Heart right ventricle (tissue), 16 donors: ENCODE results near the gene TRIM44. TPM values are rescaled to one million over a fixed set of nuclear protein-coding genes. Genes with fewer than 3 reads are reported as not detected.

Experiments
- ATAC-seq, 8 donors: fragments of 200-7000 bp; cut with Tn5 transposase; one replicate each; pipeline ENCODE4 v1.9.1; 2020; ENCODE audit warnings: mild to moderate bottlenecking in 8 of 8, moderate library complexity in 8 of 8, moderate number of reproducible peaks in 1 of 8
- DNase-seq, 2 donors: peaks; one replicate each; pipeline ENCODE4 v3.0.0-alpha.2; 2020
- H3K27ac ChIP-seq, 10 donors: fragments of 200-600 bp; sonication (generic) in 2 of 10; one replicate each; pipeline versions ENCODE4 v1.5.0 to v1.8.0; 2020 to 2022; ENCODE audit warnings: mild to moderate bottlenecking in 3 of 10
- H3K27me3 ChIP-seq, 7 donors: fragments of 200-600 bp; one replicate each; pipeline ENCODE4 v1.8.0; 2021 to 2022; ENCODE audit warnings: mild to moderate bottlenecking in 2 of 7
- H3K36me3 ChIP-seq, 9 donors: fragments of 200-600 bp; sonication (generic) in 1 of 9; one replicate each; pipeline versions ENCODE4 v1.5.0 to v1.8.0; 2020 to 2022; ENCODE audit warnings: mild to moderate bottlenecking in 2 of 9
- H3K4me1 ChIP-seq, 9 donors: fragments of 200-600 bp; sonication (generic) in 1 of 9; one replicate each; pipeline versions ENCODE4 v1.5.0 to v1.8.0; 2020 to 2022; ENCODE audit warnings: mild to moderate bottlenecking in 4 of 9
- H3K4me3 ChIP-seq, 10 donors: fragments of 200-600 bp; sonication (generic) in 2 of 10; one replicate each; pipeline versions ENCODE4 v1.5.0 to v1.8.0; 2020 to 2022; ENCODE audit warnings: mild to moderate bottlenecking in 7 of 10, moderate library complexity in 2 of 10
- H3K9me3 ChIP-seq, 11 donors: fragments of 200-600 bp in 10 of 11; sonication (generic) in 2 of 11; one replicate each; pipeline versions ENCODE4 v1.5.0 to v1.8.0; 2013 to 2022; ENCODE audit warnings: mild to moderate bottlenecking in 2 of 11, control low read depth in 1 of 11, moderate library complexity in 1 of 11
- CTCF ChIP-seq, 9 donors: fragments of 200-600 bp; sonication (generic) in 2 of 9; IDR thresholded peaks; one replicate each; pipeline versions ENCODE4 v1.5.0 to v1.8.0; 2021 to 2022; ENCODE audit warnings: antibody characterized with exemption in 9 of 9, mild to moderate bottlenecking in 5 of 9, moderate library complexity in 1 of 9
- WGBS, 2 donors: extraction: QIAGEN DNeasy Blood & Tissue Kit; methylation state at CpG; one replicate each; pipeline ENCODE4 v1.1.7; 2013; ENCODE audit warnings: inconsistent platforms in 1 of 2; 5-methylcytosine and 5-hydroxymethylcytosine counted together
- intact Hi-C, 10 donors: fragments of 100-400 bp; cut with DNase I; formaldehyde crosslinking; loops; one replicate each; pipeline versions ENCODE4 v1.11.1 to v1.14.2; 2022
- polyA plus RNA-seq, 2 donors: library from polyadenylated mRNA; stranded (reverse); fragments of 200-250 nt; gene quantifications; one replicate each; pipeline ENCODE4 v1.2.3, GENCODE V29; 2013
- total RNA-seq, 10 donors: library from RNA; stranded (reverse); fragmentation: NEBNext Ultra II Directional in 3 of 10; extraction: Animal tissue kit (Norgen Biotek cat#: 25700) in 3 of 10; gene quantifications; one replicate each; pipeline versions ENCODE4 v1.2.1 to v1.2.4, GENCODE V29; 2021 to 2023
- donor health status: Arrhythmogenic right ventricular cardiomyopathy.
- donor health status: ischemic (EF 13 %, LVEDD 7.1; RV severe dilation, severe dysfunction).
- donor health status: healthy with polysubstance abuse.
- donor health status: DM: no; HTN: yes; CAD: no.
- donor health status: DM: no; HTN: no; CAD: no.
- donor health status: ischemic (EF 25% LVEDD 6.9; RV normal size, moderate dysfunction).
- donor health status: ischemic (EF 25% LVEDD 5.7; RV mildly dilated, moderate dysfunction).
- donor health status: healthy.
- donor health status: DM: yes; HTN: yes; CAD: no.
- donor health status: Ischemic cardiomyopathy.
- donor health status: ischemic (EF 35%, LVEDD 5.7; RV mildly dilated, moderate dysfunction).
- donor health status: nonischemic (EF 11% LVEDD 7.7; RV severe dilation, severe dysfunction).
- donor health status: DM: yes; HTN: yes; CAD: no.
- donor health status: PGD.
- donor health status: ischemic (EF 29% LVEDD 5.4; RV normal size, mild dysfunction).
- donor health status: nonischemic (EF 23%, LVEDD 6.1; RV moderate dilation, normal function).

Gene TRIM44
- total and polyA plus RNA-seq, 12 donors = 6.4 to 59.2 (median 44.5) TPM

GRCh38 chr11:35796562-35796961, 134.0 kb downstream of the TRIM44 start:
- peaks cover 5 to 52% (median 18%) of the 10 kb centered on the region in 9 donors for H3K4me1 ChIP-seq
- 63 to 71% methylated on average over 3 of the region's 3 CpGs for WGBS, 2 donors
- intact Hi-C loops = no loop called here

GRCh38 chr11:35798423-35798822, 135.8 kb downstream of the TRIM44 start:
- H3K36me3 ChIP-seq = peaks cover 0 to 4% (median 0%) of the 10 kb centered on the region in 9 donors
- H3K4me3 ChIP-seq = no peak overlapping the region
- ATAC-seq = no peak
- H3K27me3 ChIP-seq = no peaks in the 10 kb centered on the region
- no peak overlapping the region for H3K27ac ChIP-seq
- intact Hi-C loops = no loop called here
- no peaks in the 10 kb centered on the region for H3K9me3 ChIP-seq
- DNase-seq = no peak
- TF ChIP-seq CTCF (IDR thresholded peaks at IDR 0.05) = no peak
- H3K4me1 ChIP-seq = peaks cover 5 to 59% (median 21%) of the 10 kb centered on the region in 9 donors

More at GRCh38 chr11:35796562-35796961, 134.0 kb downstream of the TRIM44 start:
- peaks cover 0 to 4% (median 0%) of the 10 kb centered on the region in 9 donors for H3K36me3 ChIP-seq
- H3K9me3 ChIP-seq = no peaks in the 10 kb centered on the region
- ATAC-seq (no peak), DNase-seq (no peak)
- no peak for TF ChIP-seq CTCF (IDR thresholded peaks at IDR 0.05)
- no peak overlapping the region for H3K4me3 ChIP-seq
- no peak overlapping the region for H3K27ac ChIP-seq
- no peaks in the 10 kb centered on the region for H3K27me3 ChIP-seq

- ATAC-seq (peak in 3 of 8 donors; percentile 20 to 36 (median 32)), DNase-seq (no peak)
- intact Hi-C loops = no loop called here
- Histone ChIP-seq H3K36me3 (peaks cover 0 to 4% (median 0%) of the 10 kb centered on the region in 9 donors), H3K9me3 (no peaks in the 10 kb centered on the region), H3K27me3 (no peaks in the 10 kb centered on the region), H3K27ac (no peak overlapping the region), H3K4me1 (peaks cover 5 to 59% (median 21%) of the 10 kb centered on the region in 9 donors), H3K4me3 (no peak overlapping the region)
- WGBS, 2 donors = 77 to 91% methylated on average over 1 of the region's 1 CpG
- TF ChIP-seq CTCF (IDR thresholded peaks at IDR 0.05) = no peak
Measured at GRCh38 chr11:35798983-35799382, 136.4 kb downstream of the TRIM44 start.

- Histone ChIP-seq H3K4me1 (peaks cover 5 to 56% (median 21%) of the 10 kb centered on the region in 9 donors), H3K9me3 (no peaks in the 10 kb centered on the region), H3K36me3 (peaks cover 0 to 4% (median 0%) of the 10 kb centered on the region in 9 donors), H3K4me3 (no peak overlapping the region), H3K27ac (no peak overlapping the region), H3K27me3 (no peaks in the 10 kb centered on the region)
- intact Hi-C loops = no loop called here
- WGBS, 2 donors = 95 to 99% methylated on average over 3 of the region's 3 CpGs
- peak in 4 of 9 donors; percentile 10 to 23 (median 13) for TF ChIP-seq CTCF (IDR thresholded peaks at IDR 0.05)
- no peak for DNase-seq
- no peak for ATAC-seq
Measured at GRCh38 chr11:35799655-35800054, 137.1 kb downstream of the TRIM44 start.
